ENCODE results near the gene SLC25A4. TPM values are rescaled to one million over a fixed set of nuclear protein-coding genes. Genes with fewer than 3 reads are reported as not detected.

Gene SLC25A4
- total RNA-seq, 1 experiment from 2014 or later = 40.2 TPM

DNA sequence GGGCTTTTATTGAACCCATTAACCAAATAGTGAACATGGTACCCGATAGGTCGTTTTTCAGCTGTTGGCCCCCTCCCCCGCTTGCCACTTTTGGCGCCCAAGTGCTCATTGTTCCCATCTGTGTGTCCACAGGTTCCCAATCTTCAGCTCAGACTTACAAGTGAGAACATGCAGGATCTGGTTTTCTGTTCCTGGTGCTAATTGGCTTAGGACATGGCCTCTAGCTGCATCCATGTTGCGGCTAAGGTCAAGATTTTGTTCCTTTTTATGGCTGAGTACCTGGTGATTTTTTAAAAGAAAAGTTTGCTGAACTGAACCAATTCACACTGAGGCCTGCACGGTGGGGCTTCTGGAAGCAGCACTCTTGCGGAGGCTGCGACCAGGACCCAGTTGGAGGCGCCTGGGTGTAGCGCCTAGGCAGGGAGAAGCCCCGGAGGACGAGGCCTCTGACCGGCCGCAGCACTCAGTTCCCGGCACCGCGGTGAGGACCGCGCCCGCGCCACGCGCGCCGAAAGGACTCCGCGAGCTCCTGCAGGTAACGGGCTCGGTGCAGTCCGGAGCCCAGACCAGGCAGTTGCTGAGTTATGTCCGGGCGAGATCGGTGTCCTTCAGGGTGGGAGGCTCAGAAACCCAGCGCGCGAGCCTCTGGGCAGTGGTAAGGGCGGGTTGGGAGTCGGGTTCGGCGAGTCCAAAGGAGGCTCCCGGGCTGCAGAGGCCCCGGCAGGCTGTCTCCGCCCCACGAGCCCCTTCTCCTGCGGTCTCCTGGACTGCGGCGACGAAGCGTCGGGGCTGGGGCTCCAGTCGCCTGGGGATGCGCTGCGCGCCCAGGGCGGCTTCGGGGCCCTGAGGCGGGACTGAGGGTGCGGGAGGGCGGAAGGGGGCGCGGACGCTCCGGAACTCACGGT is 15.8 kb upstream of the SLC25A4 start (continued):
- TF ChIP-seq CREB1 (CRISPR knock-in tag; IDR thresholded peaks at IDR 0.05) = no peak; the same call in 1 of the 2 replicates
- no peak for TF ChIP-seq JAZF1 (CRISPR knock-in tag; IDR thresholded peaks at IDR 0.05)
- no peak for TF ChIP-seq TP53 (CRISPR knock-in tag; IDR thresholded peaks at IDR 0.05)
- TF ChIP-seq, protein P1, sequence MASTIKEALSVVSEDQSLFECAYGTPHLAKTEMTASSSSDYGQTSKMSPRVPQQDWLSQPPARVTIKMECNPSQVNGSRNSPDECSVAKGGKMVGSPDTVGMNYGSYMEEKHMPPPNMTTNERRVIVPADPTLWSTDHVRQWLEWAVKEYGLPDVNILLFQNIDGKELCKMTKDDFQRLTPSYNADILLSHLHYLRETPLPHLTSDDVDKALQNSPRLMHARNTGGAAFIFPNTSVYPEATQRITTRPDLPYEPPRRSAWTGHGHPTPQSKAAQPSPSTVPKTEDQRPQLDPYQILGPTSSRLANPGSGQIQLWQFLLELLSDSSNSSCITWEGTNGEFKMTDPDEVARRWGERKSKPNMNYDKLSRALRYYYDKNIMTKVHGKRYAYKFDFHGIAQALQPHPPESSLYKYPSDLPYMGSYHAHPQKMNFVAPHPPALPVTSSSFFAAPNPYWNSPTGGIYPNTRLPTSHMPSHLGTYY (CRISPR knock-in tag; IDR thresholded peaks at IDR 0.05) = no peak
- TF ChIP-seq, protein P2, sequence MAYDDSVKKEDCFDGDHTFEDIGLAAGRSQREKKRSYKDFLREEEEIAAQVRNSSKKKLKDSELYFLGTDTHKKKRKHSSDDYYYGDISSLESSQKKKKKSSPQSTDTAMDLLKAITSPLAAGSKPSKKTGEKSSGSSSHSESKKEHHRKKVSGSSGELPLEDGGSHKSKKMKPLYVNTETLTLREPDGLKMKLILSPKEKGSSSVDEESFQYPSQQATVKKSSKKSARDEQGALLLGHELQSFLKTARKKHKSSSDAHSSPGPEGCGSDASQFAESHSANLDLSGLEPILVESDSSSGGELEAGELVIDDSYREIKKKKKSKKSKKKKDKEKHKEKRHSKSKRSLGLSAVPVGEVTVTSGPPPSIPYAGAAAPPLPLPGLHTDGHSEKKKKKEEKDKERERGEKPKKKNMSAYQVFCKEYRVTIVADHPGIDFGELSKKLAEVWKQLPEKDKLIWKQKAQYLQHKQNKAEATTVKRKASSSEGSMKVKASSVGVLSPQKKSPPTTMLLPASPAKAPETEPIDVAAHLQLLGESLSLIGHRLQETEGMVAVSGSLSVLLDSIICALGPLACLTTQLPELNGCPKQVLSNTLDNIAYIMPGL (CRISPR knock-in tag; IDR thresholded peaks at IDR 0.05) = no peak; the same call in 1 of the 2 replicates
- TF ChIP-seq FOXJ3 (CRISPR knock-in tag; IDR thresholded peaks at IDR 0.05; ENCODE audit: borderline replicate concordance) = no peak
- no peak for TF ChIP-seq GTF2I (CRISPR knock-in tag; conservative IDR thresholded peaks at IDR 0.05)
- TF ChIP-seq ZNF219 (CRISPR knock-in tag; IDR thresholded peaks at IDR 0.05; ENCODE audit: borderline replicate concordance) = no peak
- TF ChIP-seq IRF2 (CRISPR knock-in tag; IDR thresholded peaks at IDR 0.05; ENCODE audit: borderline replicate concordance, low read depth) = no peak
- no peak for TF ChIP-seq RORB (CRISPR knock-in tag; IDR thresholded peaks at IDR 0.05)
- TF ChIP-seq, protein P3, sequence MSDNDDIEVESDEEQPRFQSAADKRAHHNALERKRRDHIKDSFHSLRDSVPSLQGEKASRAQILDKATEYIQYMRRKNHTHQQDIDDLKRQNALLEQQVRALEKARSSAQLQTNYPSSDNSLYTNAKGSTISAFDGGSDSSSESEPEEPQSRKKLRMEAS (CRISPR knock-in tag; IDR thresholded peaks at IDR 0.05) = peak; percentile 78
- TF ChIP-seq, protein P4, sequence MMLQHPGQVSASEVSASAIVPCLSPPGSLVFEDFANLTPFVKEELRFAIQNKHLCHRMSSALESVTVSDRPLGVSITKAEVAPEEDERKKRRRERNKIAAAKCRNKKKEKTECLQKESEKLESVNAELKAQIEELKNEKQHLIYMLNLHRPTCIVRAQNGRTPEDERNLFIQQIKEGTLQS (CRISPR knock-in tag; conservative IDR thresholded peaks at IDR 0.05) = no peak
- TF ChIP-seq, protein P5, sequence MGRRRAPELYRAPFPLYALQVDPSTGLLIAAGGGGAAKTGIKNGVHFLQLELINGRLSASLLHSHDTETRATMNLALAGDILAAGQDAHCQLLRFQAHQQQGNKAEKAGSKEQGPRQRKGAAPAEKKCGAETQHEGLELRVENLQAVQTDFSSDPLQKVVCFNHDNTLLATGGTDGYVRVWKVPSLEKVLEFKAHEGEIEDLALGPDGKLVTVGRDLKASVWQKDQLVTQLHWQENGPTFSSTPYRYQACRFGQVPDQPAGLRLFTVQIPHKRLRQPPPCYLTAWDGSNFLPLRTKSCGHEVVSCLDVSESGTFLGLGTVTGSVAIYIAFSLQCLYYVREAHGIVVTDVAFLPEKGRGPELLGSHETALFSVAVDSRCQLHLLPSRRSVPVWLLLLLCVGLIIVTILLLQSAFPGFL (CRISPR knock-in tag; IDR thresholded peaks at IDR 0.05; ENCODE audit: borderline replicate concordance) = no peak
- no peak for TF ChIP-seq HMGA2 (CRISPR knock-in tag; IDR thresholded peaks at IDR 0.05)
- TF ChIP-seq, protein P6, sequence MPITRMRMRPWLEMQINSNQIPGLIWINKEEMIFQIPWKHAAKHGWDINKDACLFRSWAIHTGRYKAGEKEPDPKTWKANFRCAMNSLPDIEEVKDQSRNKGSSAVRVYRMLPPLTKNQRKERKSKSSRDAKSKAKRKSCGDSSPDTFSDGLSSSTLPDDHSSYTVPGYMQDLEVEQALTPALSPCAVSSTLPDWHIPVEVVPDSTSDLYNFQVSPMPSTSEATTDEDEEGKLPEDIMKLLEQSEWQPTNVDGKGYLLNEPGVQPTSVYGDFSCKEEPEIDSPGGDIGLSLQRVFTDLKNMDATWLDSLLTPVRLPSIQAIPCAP (CRISPR knock-in tag; IDR thresholded peaks at IDR 0.05) = 0 out of 2 replicates have a peak, but pooled peaks have one; percentile 69
- no peak for TF ChIP-seq ZNF232 (CRISPR knock-in tag; IDR thresholded peaks at IDR 0.05)
- peak; percentile 41; the same call in 1 of the 2 replicates for TF ChIP-seq FOXK1 (CRISPR knock-in tag; IDR thresholded peaks at IDR 0.05)
- TF ChIP-seq NR3C1 (CRISPR knock-in tag; conservative IDR thresholded peaks at IDR 0.05; ENCODE audit: low read depth) = no peak
- no peak for TF ChIP-seq ZBTB21 (CRISPR knock-in tag; IDR thresholded peaks at IDR 0.05; ENCODE audit: borderline replicate concordance)
- TF ChIP-seq TEAD1 (CRISPR knock-in tag; IDR thresholded peaks at IDR 0.05) = 0 out of 2 replicates have a peak, but pooled peaks have one; percentile 14
- no peak for TF ChIP-seq ZNF263 (CRISPR knock-in tag; IDR thresholded peaks at IDR 0.05; ENCODE audit: low read depth)
- no peak for TF ChIP-seq OVOL2 (CRISPR knock-in tag; IDR thresholded peaks at IDR 0.05; ENCODE audit: borderline replicate concordance)
- TF ChIP-seq NFYB (CRISPR knock-in tag; conservative IDR thresholded peaks at IDR 0.05; ENCODE audit: low read depth) = no peak
- TF ChIP-seq ATF1 (CRISPR knock-in tag; IDR thresholded peaks at IDR 0.05) = no peak
- TF ChIP-seq, protein P7, sequence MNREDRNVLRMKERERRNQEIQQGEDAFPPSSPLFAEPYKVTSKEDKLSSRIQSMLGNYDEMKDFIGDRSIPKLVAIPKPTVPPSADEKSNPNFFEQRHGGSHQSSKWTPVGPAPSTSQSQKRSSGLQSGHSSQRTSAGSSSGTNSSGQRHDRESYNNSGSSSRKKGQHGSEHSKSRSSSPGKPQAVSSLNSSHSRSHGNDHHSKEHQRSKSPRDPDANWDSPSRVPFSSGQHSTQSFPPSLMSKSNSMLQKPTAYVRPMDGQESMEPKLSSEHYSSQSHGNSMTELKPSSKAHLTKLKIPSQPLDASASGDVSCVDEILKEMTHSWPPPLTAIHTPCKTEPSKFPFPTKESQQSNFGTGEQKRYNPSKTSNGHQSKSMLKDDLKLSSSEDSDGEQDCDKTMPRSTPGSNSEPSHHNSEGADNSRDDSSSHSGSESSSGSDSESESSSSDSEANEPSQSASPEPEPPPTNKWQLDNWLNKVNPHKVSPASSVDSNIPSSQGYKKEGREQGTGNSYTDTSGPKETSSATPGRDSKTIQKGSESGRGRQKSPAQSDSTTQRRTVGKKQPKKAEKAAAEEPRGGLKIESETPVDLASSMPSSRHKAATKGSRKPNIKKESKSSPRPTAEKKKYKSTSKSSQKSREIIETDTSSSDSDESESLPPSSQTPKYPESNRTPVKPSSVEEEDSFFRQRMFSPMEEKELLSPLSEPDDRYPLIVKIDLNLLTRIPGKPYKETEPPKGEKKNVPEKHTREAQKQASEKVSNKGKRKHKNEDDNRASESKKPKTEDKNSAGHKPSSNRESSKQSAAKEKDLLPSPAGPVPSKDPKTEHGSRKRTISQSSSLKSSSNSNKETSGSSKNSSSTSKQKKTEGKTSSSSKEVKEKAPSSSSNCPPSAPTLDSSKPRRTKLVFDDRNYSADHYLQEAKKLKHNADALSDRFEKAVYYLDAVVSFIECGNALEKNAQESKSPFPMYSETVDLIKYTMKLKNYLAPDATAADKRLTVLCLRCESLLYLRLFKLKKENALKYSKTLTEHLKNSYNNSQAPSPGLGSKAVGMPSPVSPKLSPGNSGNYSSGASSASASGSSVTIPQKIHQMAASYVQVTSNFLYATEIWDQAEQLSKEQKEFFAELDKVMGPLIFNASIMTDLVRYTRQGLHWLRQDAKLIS (CRISPR knock-in tag; IDR thresholded peaks at IDR 0.05; ENCODE audit: borderline replicate concordance) = no peak
- TF ChIP-seq, protein P8, sequence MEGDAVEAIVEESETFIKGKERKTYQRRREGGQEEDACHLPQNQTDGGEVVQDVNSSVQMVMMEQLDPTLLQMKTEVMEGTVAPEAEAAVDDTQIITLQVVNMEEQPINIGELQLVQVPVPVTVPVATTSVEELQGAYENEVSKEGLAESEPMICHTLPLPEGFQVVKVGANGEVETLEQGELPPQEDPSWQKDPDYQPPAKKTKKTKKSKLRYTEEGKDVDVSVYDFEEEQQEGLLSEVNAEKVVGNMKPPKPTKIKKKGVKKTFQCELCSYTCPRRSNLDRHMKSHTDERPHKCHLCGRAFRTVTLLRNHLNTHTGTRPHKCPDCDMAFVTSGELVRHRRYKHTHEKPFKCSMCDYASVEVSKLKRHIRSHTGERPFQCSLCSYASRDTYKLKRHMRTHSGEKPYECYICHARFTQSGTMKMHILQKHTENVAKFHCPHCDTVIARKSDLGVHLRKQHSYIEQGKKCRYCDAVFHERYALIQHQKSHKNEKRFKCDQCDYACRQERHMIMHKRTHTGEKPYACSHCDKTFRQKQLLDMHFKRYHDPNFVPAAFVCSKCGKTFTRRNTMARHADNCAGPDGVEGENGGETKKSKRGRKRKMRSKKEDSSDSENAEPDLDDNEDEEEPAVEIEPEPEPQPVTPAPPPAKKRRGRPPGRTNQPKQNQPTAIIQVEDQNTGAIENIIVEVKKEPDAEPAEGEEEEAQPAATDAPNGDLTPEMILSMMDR (IDR thresholded peaks at IDR 0.05) = no peak
- no peak for TF ChIP-seq ELF4 (CRISPR knock-in tag; IDR thresholded peaks at IDR 0.05; ENCODE audit: low read depth)

All from WTC11 (cell line).